OCI-M2 (cell line): ENCODE measurements around the gene CCDC183.
"Not testable (repeated sequence)": the region's sequence is repeated elsewhere in the genome, so short reads cannot be mapped to it uniquely, and the experiment has no call there.

Experiments
- DNase-seq: peaks from one replicate; lab custom pipeline; 2025; ENCODE audit not compliant: unreplicated experiment; lab: John Stamatoyannopoulos, UW

The CCDC183 gene

DNA sequence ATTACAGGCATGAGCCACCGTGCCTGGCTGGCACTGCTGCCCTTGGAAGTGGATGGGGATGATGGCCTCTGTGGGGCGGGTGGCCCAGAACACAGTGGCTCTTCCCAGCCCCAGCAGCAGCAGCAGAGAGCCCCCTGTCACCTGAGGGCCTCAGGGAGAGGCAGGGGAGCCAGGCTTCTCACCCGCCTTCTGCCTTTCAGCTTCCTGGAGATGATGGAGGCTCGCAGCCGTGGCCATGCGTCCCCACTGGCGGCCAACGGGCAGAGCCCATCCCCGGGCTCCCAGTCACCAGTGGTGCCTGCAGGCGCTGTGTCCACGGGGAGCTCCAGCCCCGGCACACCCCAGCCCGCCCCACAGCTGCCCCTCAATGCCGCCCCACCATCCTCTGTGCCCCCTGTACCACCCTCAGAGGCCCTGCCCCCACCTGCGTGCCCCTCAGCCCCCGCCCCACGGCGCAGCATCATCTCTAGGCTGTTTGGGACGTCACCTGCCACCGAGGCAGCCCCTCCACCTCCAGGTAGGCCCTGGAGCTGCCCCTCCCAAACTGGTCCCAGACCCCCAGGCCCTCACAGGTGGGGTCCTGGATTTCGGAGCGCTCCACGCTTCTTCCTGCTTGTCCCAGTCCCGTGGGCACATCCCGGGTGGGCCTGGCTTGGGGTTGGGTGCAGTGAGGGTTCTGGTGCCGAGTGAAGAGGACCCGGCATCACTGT, 41.2 kb downstream of the CCDC183 start:
- DNase-seq = no peak

- DNase-seq = not testable (repeated sequence)
These were observed 41.7 kb downstream of the CCDC183 start for GRCh38 chr9:136837856-136838277.

DNA sequence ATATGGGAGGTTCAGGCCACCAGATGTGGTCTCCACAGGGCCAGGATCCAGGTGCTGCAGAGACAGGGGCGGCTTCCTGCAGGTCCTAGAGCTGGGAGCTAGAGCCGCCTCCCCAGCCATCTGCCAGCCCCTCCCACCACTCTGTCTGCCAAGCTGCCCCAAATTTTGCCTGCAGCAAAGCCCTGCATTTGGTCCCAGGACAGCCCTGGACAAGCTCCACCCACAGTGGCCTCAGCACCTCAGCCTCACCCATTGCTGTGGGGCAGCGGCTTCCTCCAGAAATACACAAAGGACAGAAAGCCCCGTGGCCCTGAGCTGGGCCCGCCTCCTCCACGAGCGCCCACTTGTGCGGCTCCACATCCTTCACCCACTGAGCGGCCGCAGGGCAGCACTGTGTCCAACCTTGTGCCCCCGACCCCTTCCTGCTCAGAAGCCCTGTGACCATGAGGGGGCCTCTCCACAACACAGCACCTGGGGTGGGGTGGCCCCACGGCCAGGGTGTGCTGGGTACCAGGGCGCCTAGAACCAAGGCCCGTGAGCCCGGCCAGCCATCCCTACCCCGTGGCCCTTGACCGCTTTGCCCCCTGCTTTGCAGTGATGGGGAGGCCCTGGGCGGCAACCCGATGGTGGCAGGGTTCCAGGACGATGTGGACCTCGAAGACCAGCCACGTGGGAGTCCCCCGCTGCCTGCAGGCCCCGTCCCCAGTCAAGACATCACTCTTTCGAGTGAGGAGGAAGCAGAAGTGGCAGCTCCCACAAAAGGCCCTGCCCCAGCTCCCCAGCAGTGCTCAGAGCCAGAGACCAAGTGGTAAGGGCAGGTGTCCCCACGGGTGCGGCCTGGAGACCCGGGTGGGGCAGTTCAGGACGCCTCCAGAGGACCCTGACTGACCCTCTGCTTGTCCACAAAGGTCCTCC, 42.4 kb downstream of the CCDC183 start:
- DNase-seq = no peak

DNA sequence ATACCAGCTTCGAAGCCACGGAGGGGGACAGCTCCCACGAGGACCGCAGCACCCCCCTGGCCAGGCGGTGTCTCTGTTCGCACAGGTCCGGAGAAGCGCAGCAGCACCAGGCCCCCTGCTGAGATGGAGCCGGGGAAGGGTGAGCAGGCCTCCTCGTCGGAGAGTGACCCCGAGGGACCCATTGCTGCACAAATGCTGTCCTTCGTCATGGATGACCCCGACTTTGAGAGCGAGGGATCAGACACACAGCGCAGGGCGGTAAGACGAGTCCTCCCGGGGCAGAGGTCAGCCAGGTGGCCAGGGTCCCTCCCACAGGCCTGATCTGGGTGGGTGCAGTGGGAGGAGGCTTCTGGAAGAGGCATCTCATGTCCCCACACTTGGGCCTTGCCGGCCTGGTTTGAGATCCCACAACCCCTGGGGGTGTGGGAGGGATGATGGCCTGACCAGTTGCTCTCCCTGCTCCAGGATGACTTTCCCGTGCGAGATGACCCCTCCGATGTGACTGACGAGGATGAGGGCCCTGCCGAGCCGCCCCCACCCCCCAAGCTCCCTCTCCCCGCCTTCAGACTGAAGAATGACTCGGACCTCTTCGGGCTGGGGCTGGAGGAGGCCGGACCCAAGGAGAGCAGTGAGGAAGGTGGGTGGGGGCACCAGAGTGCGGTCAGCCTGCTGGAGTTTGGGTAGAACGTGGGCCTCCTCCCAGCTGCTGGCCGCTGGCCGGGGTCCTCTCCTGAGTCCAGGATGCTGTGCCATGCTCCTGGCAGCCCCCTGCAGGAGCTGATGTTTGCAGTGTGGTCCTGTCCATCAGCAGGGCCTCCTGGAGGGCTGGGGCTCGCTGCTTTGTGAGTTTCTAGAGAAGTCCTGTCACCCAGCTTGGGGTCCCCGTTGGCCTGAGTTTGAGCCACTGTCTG, 43.3 kb downstream of the CCDC183 start:
- no peak for DNase-seq

- no peak for DNase-seq
These were observed 44.2 kb downstream of the CCDC183 start for GRCh38 chr9:136840140-136840876.

DNA sequence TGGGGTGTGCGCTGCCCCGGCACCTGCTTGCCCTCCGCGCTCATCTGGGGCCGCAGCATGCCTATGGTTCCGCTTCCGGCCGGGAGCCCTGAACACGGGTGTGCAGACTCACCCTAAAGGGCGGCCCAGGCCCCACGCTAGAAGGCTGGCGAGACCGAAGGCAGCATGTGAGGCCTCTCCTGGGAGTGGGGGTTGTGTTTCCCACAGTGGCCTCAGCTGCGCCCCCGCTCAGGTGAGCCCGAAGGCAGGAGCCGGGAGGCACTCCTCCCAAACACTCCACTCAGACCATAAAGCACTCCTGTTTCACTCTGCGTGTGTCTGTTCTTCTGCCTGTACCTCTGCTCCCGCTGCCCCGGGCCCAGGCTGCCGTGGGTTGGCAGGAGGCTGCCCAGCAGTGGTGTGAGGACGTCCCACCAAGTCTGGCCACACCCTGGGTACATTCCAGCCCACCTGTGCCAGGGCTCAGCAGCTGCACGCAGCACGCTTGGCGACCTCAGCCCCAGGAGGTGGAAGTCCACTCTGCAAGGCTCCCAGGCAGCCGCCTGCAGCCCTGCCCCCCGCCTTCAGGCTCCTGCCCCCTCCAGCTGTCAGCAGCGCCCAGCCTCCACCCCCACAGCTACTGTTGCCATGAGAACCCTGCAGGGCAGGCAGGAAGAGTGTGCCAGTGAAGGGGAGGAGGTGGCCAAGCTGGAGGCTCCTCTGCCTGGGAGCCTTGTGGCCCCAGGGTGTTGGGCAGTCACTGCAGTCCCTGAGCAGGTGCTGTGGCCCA, 44.9 kb downstream of the CCDC183 start:
- DNase-seq = no peak

DNA sequence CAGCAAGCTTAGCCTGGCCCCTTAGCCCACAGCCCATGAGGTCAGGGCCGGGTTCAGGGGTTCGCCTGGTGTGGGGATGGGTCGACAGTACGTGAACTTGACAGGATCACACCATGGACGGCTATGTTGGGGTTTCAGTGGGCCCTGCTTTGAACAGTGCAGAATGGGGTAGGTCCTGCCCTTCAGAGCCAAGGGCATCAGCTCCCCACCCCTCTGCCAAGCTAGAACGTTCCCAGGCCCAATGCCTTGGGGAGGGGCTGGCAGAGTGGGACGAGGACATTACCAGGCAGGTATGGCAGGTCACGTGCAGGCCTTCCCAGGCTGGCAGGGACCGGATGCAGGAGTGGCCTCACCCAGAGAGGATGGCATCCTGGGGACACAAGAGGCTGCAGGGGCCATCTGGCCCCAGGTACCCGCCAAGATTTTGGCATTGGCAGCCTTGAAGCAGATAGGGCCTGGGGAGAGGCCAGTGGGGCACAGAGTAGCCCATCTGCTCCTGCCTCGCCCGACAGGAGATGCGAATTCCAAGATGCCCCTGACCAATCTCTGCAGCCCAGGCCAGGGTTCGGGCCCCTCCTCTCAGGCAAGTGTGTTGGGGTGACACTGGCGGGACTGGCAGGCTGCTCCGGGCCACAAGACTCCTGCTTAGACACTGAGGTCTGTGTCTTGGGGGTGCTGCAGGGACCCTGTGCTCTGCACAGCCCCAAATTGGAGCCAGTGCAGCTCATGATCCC, 45.7 kb downstream of the CCDC183 start:
- DNase-seq = not testable (repeated sequence)

- not testable (repeated sequence) for DNase-seq
These were observed 46.3 kb downstream of the CCDC183 start, which contains the start of gene AJM1 for GRCh38 chr9:136842380-136842948. AJM1 (plus strand) TSS chr9:136842478; CDS start chr9:136844415, 1,937 bp downstream.

- DNase-seq = not testable (repeated sequence)
These were observed 47.1 kb downstream of the CCDC183 start for GRCh38 chr9:136843159-136843800.

DNA sequence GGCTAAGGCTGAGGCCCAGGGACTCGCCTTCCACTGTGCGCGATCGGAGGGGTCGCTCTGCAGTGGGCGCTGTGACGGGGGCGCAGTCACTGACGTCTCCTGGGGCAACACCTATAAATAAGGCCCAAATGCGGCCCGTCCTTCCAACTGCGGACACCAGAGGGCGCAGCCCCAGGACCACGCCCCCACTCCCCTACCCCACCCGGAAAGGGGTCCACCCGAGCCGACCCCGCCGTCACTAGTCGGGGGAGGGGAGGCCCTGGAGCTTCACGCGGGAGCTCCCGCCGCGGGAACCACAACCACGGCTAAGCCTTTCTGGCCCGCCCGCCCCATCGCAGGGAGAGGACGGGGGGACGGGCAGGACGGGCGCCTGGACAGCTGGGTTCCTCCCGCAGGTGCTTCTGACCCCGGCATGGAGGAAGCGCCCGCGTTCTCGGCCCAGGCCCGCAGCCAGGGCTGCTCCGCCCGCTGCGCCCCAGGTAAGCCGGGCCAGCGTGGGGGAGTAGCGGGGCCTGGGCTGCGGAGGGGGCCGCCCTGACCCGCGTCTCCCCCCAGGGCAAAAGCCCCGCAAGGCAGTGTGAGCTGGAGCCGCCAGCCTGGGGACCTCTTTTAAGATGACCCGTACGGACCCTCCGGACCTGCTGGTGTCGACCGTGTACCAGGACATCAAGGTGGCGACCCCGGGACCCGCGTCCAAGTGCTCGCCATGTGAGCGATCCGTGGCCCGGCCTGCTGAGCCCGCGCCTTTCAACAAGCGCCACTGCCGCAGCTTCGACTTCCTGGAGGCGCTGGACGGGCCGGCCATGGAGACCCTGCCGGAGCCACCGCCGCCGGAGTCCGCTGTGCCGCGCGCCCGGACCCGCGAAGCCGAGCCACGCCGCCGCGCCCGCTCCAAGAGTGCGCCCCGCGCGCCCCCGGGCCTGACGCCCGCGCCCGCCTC, 47.9 kb downstream of the CCDC183 start:
- DNase-seq = not testable (repeated sequence)

DNA sequence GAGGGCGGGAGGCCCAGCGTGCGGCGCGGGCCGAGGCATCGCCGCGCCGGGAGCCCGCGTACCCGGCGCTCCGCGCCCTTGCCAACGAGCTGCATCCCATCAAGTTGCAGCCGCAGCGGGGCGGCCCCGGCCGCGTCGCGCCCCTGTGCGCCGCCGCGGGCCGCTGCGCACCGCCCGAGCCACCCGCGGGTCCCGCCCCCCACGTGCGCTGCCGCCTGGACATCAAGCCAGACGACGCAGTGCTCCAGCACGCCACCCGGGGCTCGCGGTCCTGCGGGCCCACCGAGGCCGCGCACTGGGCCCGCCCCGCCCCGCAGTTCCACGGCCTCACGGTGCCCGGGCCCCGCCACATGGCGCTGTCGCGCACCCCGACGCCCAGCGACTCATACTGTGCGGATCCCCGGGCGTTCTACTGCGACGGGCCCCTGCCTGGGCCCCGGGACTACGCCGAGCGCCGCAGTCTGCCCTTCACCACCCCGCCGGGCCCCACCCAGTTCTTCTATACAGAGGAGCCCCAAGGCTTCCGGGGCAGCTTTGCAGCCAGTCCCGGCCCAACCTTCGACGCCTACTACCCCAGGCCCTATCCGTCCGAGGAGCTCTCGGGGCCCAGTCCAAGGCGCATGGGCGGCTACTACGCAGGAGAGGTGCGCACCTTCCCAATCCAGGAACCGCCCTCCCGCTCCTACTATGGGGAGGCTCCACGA, 48.8 kb downstream of the CCDC183 start:
- DNase-seq = no peak

GRCh38 chr9:136845465-136846260, 49.5 kb downstream of the CCDC183 start:
- DNase-seq = no peak

DNA sequence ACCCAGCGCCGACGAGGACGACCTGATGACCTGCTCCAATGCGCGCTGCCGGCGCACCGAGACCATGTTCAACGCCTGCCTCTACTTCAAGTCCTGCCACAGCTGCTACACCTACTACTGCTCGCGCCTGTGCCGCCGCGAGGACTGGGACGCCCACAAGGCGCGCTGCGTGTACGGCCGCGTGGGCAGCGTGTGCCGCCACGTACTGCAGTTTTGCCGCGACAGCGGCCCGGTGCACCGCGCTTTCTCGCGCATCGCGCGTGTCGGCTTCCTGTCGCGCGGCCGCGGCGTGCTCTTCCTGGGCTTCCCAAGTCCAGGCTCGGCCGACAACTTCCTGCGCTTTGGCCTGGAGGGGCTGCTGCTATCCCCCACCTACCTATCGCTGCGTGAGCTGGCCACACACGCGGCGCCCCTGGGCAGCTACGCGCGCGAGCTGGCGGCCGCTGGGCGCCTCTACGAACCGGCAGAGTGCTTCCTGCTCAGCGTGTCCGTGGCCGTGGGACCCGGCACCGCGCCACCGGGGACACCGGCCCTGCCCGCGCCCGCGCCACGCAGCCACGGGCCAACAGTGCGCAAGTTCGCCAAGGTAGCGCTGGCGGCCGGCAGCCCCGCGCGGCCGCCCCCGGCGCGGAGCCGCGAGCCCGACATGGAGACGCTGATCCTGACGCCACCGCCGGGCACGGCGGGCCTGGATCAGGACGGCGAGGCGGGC, 50.4 kb downstream of the CCDC183 start:
- no peak for DNase-seq

DNA sequence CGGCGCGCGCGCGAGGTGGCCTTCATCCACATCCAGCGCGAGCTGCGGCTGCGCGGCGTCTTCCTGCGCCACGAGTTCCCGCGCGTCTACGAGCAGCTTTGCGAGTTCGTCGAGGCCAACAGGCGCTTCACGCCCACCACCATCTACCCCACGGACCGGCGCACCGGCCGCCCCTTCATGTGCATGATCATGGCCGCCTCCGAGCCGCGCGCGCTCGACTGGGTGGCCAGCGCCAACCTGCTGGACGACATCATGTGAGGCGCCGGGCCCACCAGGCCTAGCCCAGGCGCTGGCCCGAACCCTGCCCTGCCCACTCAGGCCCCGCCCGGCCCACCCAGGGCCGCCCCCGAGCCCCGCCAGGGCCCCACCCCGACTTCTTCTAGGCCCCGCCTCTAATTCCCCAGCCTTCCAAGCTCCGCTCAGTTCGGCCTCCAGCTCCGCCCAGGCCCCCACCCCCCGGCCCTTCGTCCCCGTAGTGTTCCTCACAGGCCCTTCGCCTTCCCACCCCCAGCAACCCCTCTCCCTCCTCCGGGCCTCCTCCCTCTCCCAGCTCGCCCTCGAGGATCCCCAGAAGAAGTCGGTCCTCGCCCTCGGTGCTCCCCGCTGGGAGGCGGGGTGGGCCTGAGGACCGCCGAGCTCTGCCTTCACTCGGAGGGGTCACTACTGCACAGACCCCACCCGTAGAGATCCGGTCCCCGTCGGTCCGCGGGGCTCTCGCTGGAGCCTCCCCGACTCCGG, 51.1 kb downstream of the CCDC183 start:
- no peak for DNase-seq
